Lower leg skin (tissue), 3 donors: Measurements from ENCODE around the gene ANXA10.

Source experiments
- CTCF ChIP-seq, 3 donors: fragments of 450-650 bp; IDR thresholded peaks; one replicate each; pipeline ENCODE4 v1.5.1; 2016; ENCODE audit warnings: antibody characterized with exemption in 3 of 3, mild to moderate bottlenecking in 3 of 3, moderate library complexity in 2 of 3
- POLR2A ChIP-seq, 2 donors: fragments of 450-650 bp; IDR thresholded peaks; one replicate each; pipeline ENCODE4 v1.6.1; 2016 to 2017; ENCODE audit warnings: antibody characterized with exemption in 2 of 2, mild to moderate bottlenecking in 1 of 2, moderate library complexity in 1 of 2

GRCh38 chr4:168076989-168077725, 15.2 kb upstream of the ANXA10 start:
- no peak for TF ChIP-seq CTCF (IDR thresholded peaks at IDR 0.05)
- no peak for TF ChIP-seq POLR2A (IDR thresholded peaks at IDR 0.05)
